ENCODE measurements around the gene PRSS23. TPM values are rescaled to one million over a fixed set of nuclear protein-coding genes. Genes with fewer than 3 reads are reported as not detected.

The PRSS23 gene
- total RNA-seq, 1 experiment from 2014 or later = 355 TPM

DNA sequence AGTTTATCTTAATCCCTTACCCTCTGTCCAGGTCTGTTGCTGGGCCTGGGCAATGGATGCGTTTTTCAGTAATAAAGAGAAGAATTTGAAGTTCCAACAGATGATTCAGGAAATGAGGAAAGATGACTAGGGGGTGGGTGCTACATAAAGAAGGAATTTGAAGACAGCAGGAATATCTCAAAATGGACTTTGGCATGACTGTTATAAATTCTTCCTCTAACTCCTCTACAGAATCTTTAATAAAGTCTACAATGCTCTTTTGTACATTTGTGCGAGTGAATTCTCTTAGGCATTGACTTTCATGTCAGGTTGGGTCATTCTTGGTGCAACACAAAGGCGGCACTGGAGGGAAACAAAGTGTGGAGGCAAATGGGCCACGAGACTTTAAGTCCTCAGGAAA is 35.1 kb upstream of the PRSS23 start:
- H3K27me3 ChIP-seq (ENCODE audit: control insufficient read depth, insufficient read depth, low read length) = no peaks in the 10 kb centered on the region
- no peaks in the 10 kb centered on the region for H3K9me3 ChIP-seq (ENCODE audit: control insufficient read depth, insufficient read depth, low read depth, low read length)
- H3K4me1 ChIP-seq (ENCODE audit: control insufficient read depth, insufficient read depth, low read length) = no peaks in the 10 kb centered on the region
- DNase-seq (ENCODE audit: low read depth, low spot score) (no peak), ATAC-seq (no peak)
- peak overlapping the region; percentile 13; the same call in 1 of the 2 replicates for H3K27ac ChIP-seq (ENCODE audit: low read length)
- intact Hi-C loops (cut with micrococcal nuclease; ENCODE audit: unreplicated experiment) (no loop called here), in situ Hi-C loops (cut with HindIII; ENCODE audit: low pct_unique_long_range_greater_than_20kb, low sequenced_read_pairs) (no loop called here)
- no peak overlapping the region for H3K4me3 ChIP-seq (ENCODE audit: low read depth in 2 of 2, low read length in 2 of 2)
- BruUV-seq (replicated peaks) = no TSS peak
- POLR2A ChIA-PET = no interaction called here
- TF ChIP-seq, protein P1, sequence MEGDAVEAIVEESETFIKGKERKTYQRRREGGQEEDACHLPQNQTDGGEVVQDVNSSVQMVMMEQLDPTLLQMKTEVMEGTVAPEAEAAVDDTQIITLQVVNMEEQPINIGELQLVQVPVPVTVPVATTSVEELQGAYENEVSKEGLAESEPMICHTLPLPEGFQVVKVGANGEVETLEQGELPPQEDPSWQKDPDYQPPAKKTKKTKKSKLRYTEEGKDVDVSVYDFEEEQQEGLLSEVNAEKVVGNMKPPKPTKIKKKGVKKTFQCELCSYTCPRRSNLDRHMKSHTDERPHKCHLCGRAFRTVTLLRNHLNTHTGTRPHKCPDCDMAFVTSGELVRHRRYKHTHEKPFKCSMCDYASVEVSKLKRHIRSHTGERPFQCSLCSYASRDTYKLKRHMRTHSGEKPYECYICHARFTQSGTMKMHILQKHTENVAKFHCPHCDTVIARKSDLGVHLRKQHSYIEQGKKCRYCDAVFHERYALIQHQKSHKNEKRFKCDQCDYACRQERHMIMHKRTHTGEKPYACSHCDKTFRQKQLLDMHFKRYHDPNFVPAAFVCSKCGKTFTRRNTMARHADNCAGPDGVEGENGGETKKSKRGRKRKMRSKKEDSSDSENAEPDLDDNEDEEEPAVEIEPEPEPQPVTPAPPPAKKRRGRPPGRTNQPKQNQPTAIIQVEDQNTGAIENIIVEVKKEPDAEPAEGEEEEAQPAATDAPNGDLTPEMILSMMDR (IDR thresholded peaks at IDR 0.05) = no peak
- no peak for TF ChIP-seq TCF7L2 (IDR thresholded peaks at IDR 0.05; ENCODE audit: low read depth, low read length)
- no peak for TF ChIP-seq POLR2AphosphoS5 (IDR thresholded peaks at IDR 0.05; ENCODE audit: low read depth, low read length)
- no peak for TF ChIP-seq SIN3A (IDR thresholded peaks at IDR 0.05; ENCODE audit: borderline replicate concordance, insufficient read depth, low read depth, low read length)
- no peak for TF ChIP-seq REST (IDR thresholded peaks at IDR 0.05; ENCODE audit: insufficient read depth in 1 of 2, low read depth in 2 of 2, low read length in 1 of 2)
- H3K36me3 ChIP-seq (ENCODE audit: control insufficient read depth, insufficient read depth, low read length) = no peaks in the 10 kb centered on the region
- CTCF ChIA-PET = no interaction called here

DNA sequence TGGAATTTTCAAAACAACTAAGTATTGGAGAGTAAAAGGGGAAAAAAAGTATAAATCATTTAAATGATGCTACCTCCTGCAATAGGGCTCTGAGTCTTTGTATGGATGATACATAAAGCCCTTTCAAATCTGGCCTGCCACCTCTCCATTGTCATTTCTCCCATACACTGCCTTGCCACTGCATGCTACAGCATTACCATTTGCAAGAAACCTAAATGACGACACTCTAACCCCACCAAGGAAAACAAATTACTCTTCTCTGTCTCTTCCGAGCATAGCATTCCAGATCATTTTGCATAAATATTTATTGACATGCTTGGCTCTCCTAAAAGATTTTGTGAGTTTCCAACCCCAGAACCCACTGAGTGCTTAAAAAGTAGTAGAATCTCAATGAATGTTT is 34.5 kb upstream of the PRSS23 start:
- no peak for DNase-seq (ENCODE audit: low read depth, low spot score)
- in situ Hi-C loops (cut with HindIII; ENCODE audit: low pct_unique_long_range_greater_than_20kb, low sequenced_read_pairs) = no loop called here
- intact Hi-C loops (cut with micrococcal nuclease; ENCODE audit: unreplicated experiment) = no loop called here
- H3K27me3 ChIP-seq (ENCODE audit: control insufficient read depth, insufficient read depth, low read length) = no peaks in the 10 kb centered on the region
- BruUV-seq (replicated peaks) = no TSS peak
- no peaks in the 10 kb centered on the region for H3K36me3 ChIP-seq (ENCODE audit: control insufficient read depth, insufficient read depth, low read length)
- CTCF ChIA-PET = no interaction called here
- H3K27ac ChIP-seq (ENCODE audit: low read length) = no peak overlapping the region
- no peaks in the 10 kb centered on the region for H3K4me1 ChIP-seq (ENCODE audit: control insufficient read depth, insufficient read depth, low read length)
- ATAC-seq = no peak
- H3K4me3 ChIP-seq (ENCODE audit: low read depth in 2 of 2, low read length in 2 of 2) = no peak overlapping the region
- TF ChIP-seq SIN3A (IDR thresholded peaks at IDR 0.05; ENCODE audit: borderline replicate concordance, insufficient read depth, low read depth, low read length) (no peak), REST (IDR thresholded peaks at IDR 0.05; ENCODE audit: insufficient read depth in 1 of 2, low read depth in 2 of 2, low read length in 1 of 2) (no peak), TCF7L2 (IDR thresholded peaks at IDR 0.05; ENCODE audit: low read depth, low read length) (no peak), POLR2AphosphoS5 (IDR thresholded peaks at IDR 0.05; ENCODE audit: low read depth, low read length) (no peak)
- TF ChIP-seq, protein P1 (IDR thresholded peaks at IDR 0.05) = no peak
- no peaks in the 10 kb centered on the region for H3K9me3 ChIP-seq (ENCODE audit: control insufficient read depth, insufficient read depth, low read depth, low read length)
- POLR2A ChIA-PET = no interaction called here

All from Panc1 (cell line).